Spleen (tissue), 11 donors: ENCODE results near the gene TRMT61B. TPM values are rescaled to one million over a fixed set of nuclear protein-coding genes. Genes with fewer than 3 reads are reported as not detected.

Experiments
- DNase-seq: peaks from one replicate; pipeline ENCODE4 v3.0.0-alpha.2; 2020
- H3K27ac ChIP-seq, 8 donors: fragments of 200-600 bp; sonication (generic) in 7 of 8; 1 replicate in 4 of 8; 2 replicates in 4 of 8; pipeline versions ENCODE4 v1.5.0 to v1.8.0; 2016 to 2021; ENCODE audit warnings: inconsistent platforms in 4 of 8, mild to moderate bottlenecking in 4 of 8, moderate library complexity in 1 of 8
- H3K27me3 ChIP-seq, 7 donors: fragments of 200-600 bp; sonication (generic) in 6 of 7; replicated peaks in 1 of 7; 1 replicate in 4 of 7; 2 replicates in 3 of 7; pipeline versions ENCODE4 v1.5.0 to v1.8.0; 2016 to 2021; ENCODE audit warnings: inconsistent platforms in 3 of 7, mild to moderate bottlenecking in 1 of 7
- H3K36me3 ChIP-seq, 6 donors: fragments of 200-600 bp; sonication (generic) in 5 of 6; 1 replicate in 4 of 6; 2 replicates in 2 of 6; pipeline versions ENCODE4 v1.5.0 to v1.8.0; 2016 to 2021; ENCODE audit warnings: inconsistent platforms in 2 of 6
- H3K4me1 ChIP-seq, 6 donors: fragments of 200-600 bp; sonication (generic) in 5 of 6; 1 replicate in 3 of 6; 2 replicates in 3 of 6; pipeline versions ENCODE4 v1.5.0 to v1.8.0; 2016 to 2021; ENCODE audit warnings: inconsistent platforms in 3 of 6
- H3K4me3 ChIP-seq, 8 donors: fragments of 200-600 bp; sonication (generic) in 7 of 8; 1 replicate in 4 of 8; 2 replicates in 4 of 8; pipeline versions ENCODE4 v1.5.0 to v1.8.0; 2016 to 2021; ENCODE audit warnings: inconsistent platforms in 4 of 8, mild to moderate bottlenecking in 4 of 8, moderate library complexity in 2 of 8
- H3K9me3 ChIP-seq, 8 donors: fragments of 200-600 bp; sonication (generic) in 7 of 8; 1 replicate in 4 of 8; 2 replicates in 4 of 8; pipeline versions ENCODE4 v1.5.0 to v1.8.0; 2016 to 2021; ENCODE audit warnings: inconsistent platforms in 4 of 8
- CTCF ChIP-seq, 11 experiments: fragments of 200-600 bp in 7 of 11; fragments of 450-650 bp in 4 of 11; sonication (generic) in 4 of 11; IDR thresholded peaks in 8 of 11; conservative IDR thresholded peaks in 3 of 11; 1 replicate in 7 of 11; 2 replicates in 4 of 11; pipeline versions ENCODE4 v1.4.0 to v1.8.0; 2016 to 2021; ENCODE audit warnings: antibody characterized with exemption in 11 of 11, inconsistent platforms in 4 of 11, mild to moderate bottlenecking in 1 of 11
- POLR2A ChIP-seq, 3 donors: fragments of 450-650 bp; IDR thresholded peaks; one replicate each; pipeline ENCODE4 v1.5.1; 2017; ENCODE audit warnings: antibody characterized with exemption in 3 of 3, mild to moderate bottlenecking in 1 of 3
- POLR2AphosphoS5 ChIP-seq, 3 donors: sonication (generic); formaldehyde crosslinking; IDR thresholded peaks; one replicate each; pipeline ENCODE4 v1.5.1; 2017; ENCODE audit warnings: antibody characterized with exemption in 3 of 3
- WGBS, 5 donors: extraction: QIAGEN DNeasy Blood & Tissue Kit in 3 of 5; methylation state at CpG; one replicate each; pipeline versions ENCODE4 v1.1.5 to v1.1.7; 2013 to 2018; 5-methylcytosine and 5-hydroxymethylcytosine counted together
- intact Hi-C: fragments of 100-400 bp; cut with DNase I; formaldehyde crosslinking; loops from one replicate; pipeline ENCODE4 v1.15.0; 2023; ENCODE audit warnings: low total_unique reads
- polyA plus RNA-seq, 3 donors: library from polyadenylated mRNA; stranded (reverse); fragments of 200-250 nt; gene quantifications; one replicate each; pipeline ENCODE4 v1.2.1, GENCODE V29; 2013
- total RNA-seq, 7 donors: library from RNA; depleted of rRNA in 3 of 7; stranded (reverse); fragments of >200 nt in 3 of 7; fragmentation: NEBNext Ultra II Directional in 4 of 7; extraction: Animal tissue kit (Norgen Biotek cat#: 25700) in 4 of 7; gene quantifications; one replicate each; pipeline versions ENCODE4 v1.1.0 to v1.2.1, GENCODE V29; 2016 to 2021
- donor health status: healthy with polysubstance abuse.
- donor health status: DM: no; HTN: no; CAD: no; lungs with moderate emphysema.
- donor health status: DM: no; HTN: no; CAD: no.
- donor health status: Bipolar disorder and iron deficiency.
- donor health status: healthy.
- donor health status: DM: no; HTN: no; CAD: no.
- donor health status: DM: yes; HTN: yes; CAD: no.

Gene TRMT61B
- total and polyA plus RNA-seq, 10 donors = 12.3 to 30.2 (median 15.7) TPM

DNA sequence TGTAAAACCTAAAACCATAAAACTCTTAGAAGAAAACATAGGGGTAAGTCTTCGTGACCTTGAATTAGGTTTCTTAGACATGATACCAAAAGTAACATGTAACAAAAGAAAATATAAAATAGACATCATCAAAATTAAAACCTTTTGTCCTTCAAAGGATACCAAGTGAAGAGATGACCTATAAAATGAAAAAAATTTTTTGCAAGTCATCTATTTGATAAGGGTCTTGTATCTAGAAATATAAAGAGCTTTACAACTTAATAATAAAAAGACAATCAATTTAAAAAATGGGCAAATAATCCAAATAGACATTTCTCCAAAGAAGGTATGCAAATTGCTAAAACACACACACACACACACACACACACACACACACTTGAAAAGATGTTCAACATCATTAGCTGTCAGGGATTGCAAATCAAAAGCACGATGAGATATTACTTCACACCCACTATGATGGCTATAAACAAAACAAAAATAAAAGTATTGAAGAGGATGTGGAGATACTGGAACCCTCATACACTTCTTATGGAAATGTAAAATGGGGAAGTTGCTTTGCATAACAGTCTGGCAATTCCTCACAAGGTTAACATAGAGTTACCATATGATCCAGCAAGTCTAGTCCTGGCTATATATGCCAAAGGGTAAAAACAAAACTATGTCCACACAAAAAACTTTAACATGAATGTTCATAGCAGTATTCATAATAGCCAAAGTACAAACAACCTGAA is 36.2 kb downstream of the TRMT61B start:
- 82 to 89% (median 87%) methylated on average over 2 of the region's 2 CpGs for WGBS, 5 donors
- no peaks in the 10 kb centered on the region for H3K9me3 ChIP-seq
- intact Hi-C loops = no loop called here
- no peaks in the 10 kb centered on the region for H3K27me3 ChIP-seq
- no peaks in the 10 kb centered on the region for H3K36me3 ChIP-seq
- no peak for DNase-seq
- no peaks in the 10 kb centered on the region for H3K4me1 ChIP-seq
- no peak overlapping the region for H3K27ac ChIP-seq
- no peak overlapping the region for H3K4me3 ChIP-seq
- TF ChIP-seq POLR2A (IDR thresholded peaks at IDR 0.05) = no peak
- no peak for TF ChIP-seq CTCF (IDR thresholded peaks at IDR 0.05 in 8 of 11, conservative IDR thresholded peaks at IDR 0.05 in 3 of 11)
- TF ChIP-seq POLR2AphosphoS5 (IDR thresholded peaks at IDR 0.05) = no peak

DNA sequence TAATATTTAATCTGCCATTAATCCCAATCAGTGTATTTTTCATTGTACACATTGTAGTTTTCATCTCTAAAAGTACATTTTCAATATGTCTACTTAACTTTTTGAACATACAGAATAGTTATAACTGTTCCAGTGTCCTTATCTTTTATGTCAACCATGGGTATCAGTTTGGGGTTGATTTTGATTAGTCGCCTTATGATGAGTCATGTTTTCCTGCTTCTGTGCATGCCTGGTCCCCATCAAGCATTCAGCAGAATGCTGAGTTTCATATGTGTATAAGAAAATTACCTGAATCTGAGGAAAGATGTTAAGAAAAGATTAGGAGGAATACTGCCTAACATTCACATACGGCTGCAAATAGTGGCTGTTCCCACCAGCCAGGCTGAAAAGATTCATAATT is 41.7 kb downstream of the TRMT61B start:
- Histone ChIP-seq H3K4me1 (no peaks in the 10 kb centered on the region), H3K36me3 (no peaks in the 10 kb centered on the region), H3K9me3 (no peaks in the 10 kb centered on the region), H3K27me3 (no peaks in the 10 kb centered on the region), H3K4me3 (no peak overlapping the region), H3K27ac (no peak overlapping the region)
- 78 to 90% (median 82%) methylated on average over 2 of the region's 2 CpGs for WGBS, 5 donors
- TF ChIP-seq POLR2A (IDR thresholded peaks at IDR 0.05) = no peak
- TF ChIP-seq CTCF (IDR thresholded peaks at IDR 0.05 in 8 of 11, conservative IDR thresholded peaks at IDR 0.05 in 3 of 11) = no peak
- TF ChIP-seq POLR2AphosphoS5 (IDR thresholded peaks at IDR 0.05) = no peak
- intact Hi-C loops = loop anchor here (10.0 kb wide), 1 partner anchor 1006 kb away; no protein-coding TSS in a partner anchor
- DNase-seq = no peak

DNA sequence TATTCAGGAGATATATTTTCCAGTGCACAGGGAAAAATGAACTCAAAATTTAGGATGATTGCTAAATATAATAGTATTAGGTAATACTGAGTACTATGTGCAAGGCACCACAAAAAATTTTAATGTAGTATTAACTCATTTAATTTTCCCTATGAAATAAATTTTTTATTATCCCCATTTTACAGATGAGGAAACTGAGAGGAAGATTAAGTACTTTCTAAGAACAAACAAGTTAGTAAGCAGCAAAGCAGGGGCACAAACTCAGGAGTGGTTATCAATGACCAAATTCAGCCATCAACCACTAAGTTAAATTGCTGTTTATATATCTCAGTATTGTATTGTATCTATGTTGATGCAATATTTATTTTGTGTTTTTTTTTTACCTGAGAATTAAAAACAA is 45.2 kb downstream of the TRMT61B start:
- intact Hi-C loops = loop anchor here (5.0 to 10.0 kb wide), 2 partner anchors 372 to 1010 kb away; no protein-coding TSS in a partner anchor
- H3K27me3 ChIP-seq = no peaks in the 10 kb centered on the region
- H3K36me3 ChIP-seq = no peaks in the 10 kb centered on the region
- no peak for DNase-seq
- peaks cover 0 to 6% (median 0%) of the 10 kb centered on the region in 6 donors for H3K4me1 ChIP-seq
- no peak overlapping the region for H3K27ac ChIP-seq
- H3K9me3 ChIP-seq = no peaks in the 10 kb centered on the region
- no peak overlapping the region for H3K4me3 ChIP-seq
- TF ChIP-seq POLR2AphosphoS5 (IDR thresholded peaks at IDR 0.05) (no peak), POLR2A (IDR thresholded peaks at IDR 0.05) (no peak), CTCF (IDR thresholded peaks at IDR 0.05 in 8 of 11, conservative IDR thresholded peaks at IDR 0.05 in 3 of 11) (no peak)

GRCh38 chr2:28824207-28824606 is 45.9 kb downstream of the TRMT61B start:
- Histone ChIP-seq H3K27ac (no peak overlapping the region), H3K36me3 (no peaks in the 10 kb centered on the region), H3K4me3 (no peak overlapping the region), H3K27me3 (no peaks in the 10 kb centered on the region), H3K4me1 (peaks cover 0 to 6% (median 0%) of the 10 kb centered on the region in 6 donors), H3K9me3 (no peaks in the 10 kb centered on the region)
- intact Hi-C loops = loop anchor here (5.0 to 10.0 kb wide), 2 partner anchors 373 to 1011 kb away; no protein-coding TSS in a partner anchor
- WGBS, 5 donors = 91 to 100% (median 98%) methylated on average over 2 of the region's 2 CpGs
- DNase-seq = no peak
- no peak for TF ChIP-seq CTCF (IDR thresholded peaks at IDR 0.05 in 8 of 11, conservative IDR thresholded peaks at IDR 0.05 in 3 of 11)
- TF ChIP-seq POLR2AphosphoS5 (IDR thresholded peaks at IDR 0.05) = no peak
- TF ChIP-seq POLR2A (IDR thresholded peaks at IDR 0.05) = no peak
